Activated naive CD8-positive, alpha-beta T cell treated with anti-CD3 and anti-CD28 coated beads, Interleukin-2, amount 50 U/mL, for 24 hours (primary cell): ENCODE measurements around the gene ESYT3.
"Not testable (repeated sequence)": the region's sequence is repeated elsewhere in the genome, so short reads cannot be mapped to it uniquely, and the experiment has no call there.

Experiments
- ATAC-seq: fragments of 150-1000 bp; cut with Tn5 transposase; one replicate; pipeline ENCODE4 v1.10.0; 2021
- DNase-seq: peaks from one replicate; pipeline ENCODE4 v3.0.0; 2021
- H3K27ac Mint-ChIP-seq: one replicate; pipeline ENCODE4 v1.8.0; 2021; ENCODE audit warnings: mild to moderate bottlenecking, mixed read lengths
- H3K27me3 Mint-ChIP-seq: one replicate; pipeline ENCODE4 v1.8.0; 2021; ENCODE audit warnings: mixed read lengths
- H3K36me3 Mint-ChIP-seq: one replicate; pipeline ENCODE4 v1.8.0; 2021; ENCODE audit warnings: low read depth, mixed read lengths
- H3K4me1 Mint-ChIP-seq: one replicate; pipeline ENCODE4 v1.8.0; 2021; ENCODE audit warnings: mixed read lengths
- H3K4me3 Mint-ChIP-seq: one replicate; pipeline ENCODE4 v1.8.0; 2021; ENCODE audit warnings: mild to moderate bottlenecking, moderate library complexity, mixed read lengths
- H3K9me3 Mint-ChIP-seq: one replicate; pipeline ENCODE4 v1.8.0; 2021; ENCODE audit warnings: mixed read lengths

The ESYT3 gene

GRCh38 chr3:138400651-138401070 lies 33.8 kb upstream of the ESYT3 start:
- peaks cover 2% of the 10 kb centered on the region for H3K27me3 Mint-ChIP-seq
- no peak for ATAC-seq
- H3K9me3 Mint-ChIP-seq = no peaks in the 10 kb centered on the region
- DNase-seq = no peak
- H3K36me3 Mint-ChIP-seq = no peaks in the 10 kb centered on the region
- H3K4me1 Mint-ChIP-seq = no peaks in the 10 kb centered on the region
- no peak overlapping the region for H3K4me3 Mint-ChIP-seq
- H3K27ac Mint-ChIP-seq = no peak overlapping the region

GRCh38 chr3:138401834-138402233 lies 32.6 kb upstream of the ESYT3 start:
- peaks cover 2% of the 10 kb centered on the region for H3K27me3 Mint-ChIP-seq
- ATAC-seq (no peak), DNase-seq (no peak)
- no peak overlapping the region for H3K4me3 Mint-ChIP-seq
- no peaks in the 10 kb centered on the region for H3K36me3 Mint-ChIP-seq
- H3K9me3 Mint-ChIP-seq = no peaks in the 10 kb centered on the region
- H3K4me1 Mint-ChIP-seq = no peaks in the 10 kb centered on the region
- no peak overlapping the region for H3K27ac Mint-ChIP-seq

GRCh38 chr3:138404121-138404520 lies 30.3 kb upstream of the ESYT3 start:
- Mint-ChIP-seq H3K27ac (no peak overlapping the region), H3K4me1 (no peaks in the 10 kb centered on the region), H3K4me3 (no peak overlapping the region), H3K36me3 (no peaks in the 10 kb centered on the region), H3K9me3 (no peaks in the 10 kb centered on the region), H3K27me3 (peaks cover 2% of the 10 kb centered on the region)
- DNase-seq (no peak), ATAC-seq (no peak)

DNA sequence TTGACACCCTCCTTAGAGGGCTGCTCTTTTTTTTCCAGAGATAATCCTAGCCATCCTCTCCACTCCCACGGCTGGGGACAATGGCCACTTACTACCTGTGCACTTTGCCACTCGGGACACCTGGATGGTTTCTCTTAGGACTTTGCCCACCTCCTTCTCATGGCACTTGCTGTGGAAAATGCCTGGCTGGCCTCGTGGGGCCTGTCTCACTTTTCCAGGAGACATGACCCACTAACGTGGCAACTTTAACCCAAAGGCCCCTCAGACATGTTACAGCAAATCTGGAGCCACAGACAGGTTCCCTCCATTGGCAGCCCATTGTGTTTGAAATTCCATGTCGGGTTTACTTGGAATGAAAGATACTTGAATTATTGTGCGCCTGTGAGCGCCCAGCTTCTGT lies 29.4 kb upstream of the ESYT3 start:
- Mint-ChIP-seq H3K9me3 (no peaks in the 10 kb centered on the region), H3K27me3 (peaks cover 2% of the 10 kb centered on the region), H3K36me3 (no peaks in the 10 kb centered on the region), H3K4me3 (no peak overlapping the region), H3K27ac (no peak overlapping the region), H3K4me1 (no peaks in the 10 kb centered on the region)
- ATAC-seq = no peak
- DNase-seq = no peak

DNA sequence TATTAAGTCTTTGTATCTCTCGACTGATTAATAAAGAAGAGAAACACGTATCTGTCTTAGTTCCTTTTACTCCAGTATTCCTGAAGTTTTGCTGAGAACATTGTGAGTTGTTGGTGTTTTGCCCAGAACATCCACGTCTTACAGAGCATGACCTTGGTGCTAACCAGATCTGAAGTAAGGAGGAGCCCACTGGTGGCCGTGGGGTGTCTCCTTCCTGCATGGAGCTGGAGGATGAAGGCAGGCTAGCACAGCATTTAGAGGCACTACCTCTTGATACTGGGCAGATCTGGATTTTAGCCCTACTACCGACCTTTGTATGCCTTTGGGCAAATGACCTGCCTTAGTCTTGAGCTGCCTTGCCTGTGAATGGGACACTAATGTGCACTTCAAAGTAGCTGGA lies 28.9 kb upstream of the ESYT3 start:
- Mint-ChIP-seq H3K4me3 (no peak overlapping the region), H3K36me3 (no peaks in the 10 kb centered on the region), H3K9me3 (no peaks in the 10 kb centered on the region), H3K4me1 (no peaks in the 10 kb centered on the region), H3K27me3 (peaks cover 2% of the 10 kb centered on the region), H3K27ac (no peak overlapping the region)
- no peak for ATAC-seq
- no peak for DNase-seq

DNA sequence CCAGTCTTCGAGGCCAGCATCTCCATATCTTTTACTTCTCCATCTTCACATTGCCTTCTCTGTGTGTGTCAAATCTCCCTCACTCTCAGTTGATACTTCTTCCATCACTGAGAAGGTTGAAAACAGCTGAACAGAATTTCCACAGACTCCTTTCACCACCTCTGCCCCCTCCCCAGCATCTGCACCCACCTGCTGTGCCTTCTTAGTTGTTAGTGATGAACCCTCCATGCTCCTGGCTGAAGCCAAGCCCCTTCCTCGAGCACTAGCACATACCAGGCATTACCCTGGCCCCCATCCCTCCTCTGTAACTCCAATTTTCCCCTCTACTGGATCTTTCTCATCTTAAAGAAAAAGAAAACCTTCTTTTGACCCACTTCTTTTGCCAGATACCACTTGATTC lies 27.8 kb upstream of the ESYT3 start:
- H3K4me1 Mint-ChIP-seq = no peaks in the 10 kb centered on the region

DNA sequence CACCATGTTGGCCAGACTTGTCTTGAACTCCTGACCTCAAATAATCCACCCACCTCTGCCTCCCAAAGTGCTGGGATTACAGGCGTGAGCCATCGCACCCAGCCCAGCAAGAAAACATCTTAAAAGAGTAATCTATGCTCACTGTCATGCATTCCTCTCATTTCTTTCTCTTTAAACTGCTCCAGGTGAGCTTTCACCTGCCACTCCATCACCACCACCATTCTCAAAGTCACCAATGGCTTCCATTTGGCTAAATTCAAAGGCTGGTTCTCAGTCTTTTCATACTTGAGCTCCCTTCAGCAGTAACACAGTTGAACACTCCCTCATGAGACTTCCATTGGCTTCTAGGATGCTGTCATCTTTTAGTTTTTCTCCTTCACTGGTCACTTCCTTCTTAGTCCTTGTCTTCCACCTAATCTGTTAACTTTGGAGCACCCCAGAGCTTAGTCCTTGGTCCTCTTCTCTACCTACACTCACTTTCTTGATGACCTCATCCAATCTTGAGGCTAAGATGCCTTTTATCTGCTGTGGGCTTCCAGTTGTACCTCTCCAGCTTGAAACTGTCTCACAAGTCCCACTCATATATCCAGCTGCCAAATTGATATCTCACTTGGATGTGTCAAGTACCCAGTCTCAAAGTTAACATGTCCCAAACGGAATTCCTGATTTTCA lies 27.0 kb upstream of the ESYT3 start:
- Mint-ChIP-seq H3K4me3 (no peak overlapping the region), H3K27ac (no peak overlapping the region), H3K36me3 (no peaks in the 10 kb centered on the region), H3K4me1 (no peaks in the 10 kb centered on the region), H3K27me3 (peaks cover 2% of the 10 kb centered on the region), H3K9me3 (no peaks in the 10 kb centered on the region)
- no peak for ATAC-seq
- no peak for DNase-seq

More for the DNA sequence above, 27.8 kb upstream of the ESYT3 start:
- Mint-ChIP-seq H3K9me3 (no peaks in the 10 kb centered on the region), H3K4me3 (no peak overlapping the region), H3K36me3 (no peaks in the 10 kb centered on the region), H3K27ac (no peak overlapping the region), H3K27me3 (peaks cover 2% of the 10 kb centered on the region)
- DNase-seq = no peak
- ATAC-seq = no peak

DNA sequence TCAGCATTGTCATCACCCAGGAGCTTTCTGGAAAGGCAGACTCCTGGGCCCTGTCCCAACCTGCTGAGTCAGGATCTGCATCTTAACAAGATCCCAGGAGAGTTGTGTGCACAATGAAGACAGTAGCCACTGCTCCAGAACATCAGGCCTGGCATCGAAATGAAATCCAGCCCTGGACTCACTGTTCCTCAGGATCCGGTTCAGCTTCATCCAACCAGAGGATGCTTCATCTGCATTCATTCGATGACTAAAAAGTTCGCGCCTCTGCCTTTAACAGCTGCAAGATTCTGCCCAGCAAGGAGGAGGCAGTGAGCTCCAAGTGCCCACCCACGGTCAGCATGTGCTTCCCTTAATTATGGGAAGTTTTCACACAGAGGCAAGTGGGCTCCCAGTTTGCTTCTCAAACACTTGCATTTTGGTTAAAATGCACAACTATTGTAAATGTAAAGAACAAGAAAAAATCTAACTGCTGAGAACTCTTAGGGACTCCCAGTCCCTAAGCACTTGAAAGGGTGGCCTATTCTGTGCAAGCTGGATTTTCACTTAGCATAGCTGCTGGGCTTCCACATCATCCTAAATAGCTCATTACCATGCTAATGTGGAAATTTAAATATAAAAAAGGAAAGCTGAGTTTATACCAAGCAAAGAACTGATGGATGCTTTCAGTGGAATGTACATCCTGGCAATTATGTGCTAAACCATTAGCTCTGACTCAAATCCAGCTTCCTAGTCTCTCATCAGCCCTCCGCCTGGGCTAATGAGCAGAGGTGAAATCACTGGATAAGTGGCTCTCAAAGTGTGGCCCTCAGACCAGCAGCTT lies 25.5 kb upstream of the ESYT3 start:
- H3K9me3 Mint-ChIP-seq = no peaks in the 10 kb centered on the region
- peaks cover 2% of the 10 kb centered on the region for H3K27me3 Mint-ChIP-seq
- H3K36me3 Mint-ChIP-seq = no peaks in the 10 kb centered on the region
- ATAC-seq = no peak
- no peak for DNase-seq
- H3K27ac Mint-ChIP-seq = no peak overlapping the region
- H3K4me3 Mint-ChIP-seq = no peak overlapping the region
- H3K4me1 Mint-ChIP-seq = peaks cover 8% of the 10 kb centered on the region

DNA sequence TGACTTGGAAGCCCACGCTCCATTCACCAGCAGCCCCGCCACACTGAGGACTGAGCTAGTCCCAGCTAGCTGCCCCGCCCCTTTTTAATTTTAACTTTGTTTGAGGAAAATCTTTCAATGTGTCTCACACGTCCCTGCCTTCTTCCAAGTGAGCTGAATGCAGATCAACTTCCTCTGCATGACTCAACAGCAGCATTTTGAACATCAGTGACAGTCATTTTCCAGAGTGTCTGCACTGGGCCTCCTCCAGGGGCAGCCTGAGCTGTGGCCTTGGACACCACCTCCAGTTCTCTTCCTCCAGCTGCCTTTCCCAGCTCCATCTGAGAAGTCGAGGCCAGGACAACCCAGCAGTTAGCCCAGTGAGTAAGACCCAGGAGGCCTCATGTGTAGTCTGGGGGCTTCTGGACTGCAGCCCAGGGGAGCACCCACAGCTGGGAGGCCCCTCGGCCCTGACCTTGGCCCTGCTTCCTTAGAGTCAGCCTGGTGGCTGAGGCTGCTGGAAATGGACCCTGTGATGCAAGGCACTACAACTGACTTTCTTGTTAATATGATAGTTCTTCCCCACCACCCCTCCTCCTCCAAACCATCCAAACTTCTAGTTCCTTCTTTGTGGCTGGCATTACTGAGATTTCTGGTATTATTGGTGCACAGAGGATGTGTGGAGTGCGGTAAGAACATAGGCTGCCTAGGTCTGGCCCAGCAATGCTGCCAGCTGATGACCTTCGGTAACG lies 21.4 kb upstream of the ESYT3 start:
- no peak overlapping the region for H3K27ac Mint-ChIP-seq
- peaks cover 15% of the 10 kb centered on the region for H3K27me3 Mint-ChIP-seq
- peak; percentile 78 for ATAC-seq
- peaks cover 8% of the 10 kb centered on the region for H3K4me1 Mint-ChIP-seq
- DNase-seq = peak; percentile 4
- H3K36me3 Mint-ChIP-seq = no peaks in the 10 kb centered on the region
- no peak overlapping the region for H3K4me3 Mint-ChIP-seq
- H3K9me3 Mint-ChIP-seq = no peaks in the 10 kb centered on the region

DNA sequence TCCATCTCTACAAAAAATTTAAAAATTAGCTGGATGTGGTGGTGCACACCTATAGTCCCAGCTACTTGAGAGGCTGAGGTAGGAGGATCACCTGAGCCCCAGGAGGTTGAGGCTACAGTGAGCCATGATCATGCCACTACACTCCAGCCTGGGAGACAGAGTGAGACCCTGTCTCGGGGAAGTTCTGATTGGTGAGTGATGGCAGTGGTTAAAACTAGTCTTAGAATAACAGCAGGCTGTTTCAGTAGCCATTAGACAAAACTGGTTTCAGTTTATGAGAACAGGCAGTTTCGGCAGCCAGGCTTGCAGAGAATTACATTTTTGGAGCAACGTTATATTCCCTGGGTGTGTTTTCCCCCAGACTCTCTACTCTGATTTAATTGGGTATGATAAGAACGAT lies 18.2 kb upstream of the ESYT3 start:
- not testable (repeated sequence) for H3K9me3 Mint-ChIP-seq, H3K4me1 Mint-ChIP-seq, H3K36me3 Mint-ChIP-seq, H3K4me3 Mint-ChIP-seq, DNase-seq, H3K27ac Mint-ChIP-seq, ATAC-seq
- H3K27me3 Mint-ChIP-seq = peaks cover 20% of the 10 kb centered on the region

GRCh38 chr3:138417559-138417982 lies 16.8 kb upstream of the ESYT3 start:
- DNase-seq (peak; percentile 69), ATAC-seq (peak; percentile 75)
- Mint-ChIP-seq H3K9me3 (no peaks in the 10 kb centered on the region), H3K4me1 (peaks cover 8% of the 10 kb centered on the region), H3K36me3 (no peaks in the 10 kb centered on the region), H3K27me3 (peaks cover 20% of the 10 kb centered on the region), H3K27ac (no peak overlapping the region), H3K4me3 (no peak overlapping the region)

DNA sequence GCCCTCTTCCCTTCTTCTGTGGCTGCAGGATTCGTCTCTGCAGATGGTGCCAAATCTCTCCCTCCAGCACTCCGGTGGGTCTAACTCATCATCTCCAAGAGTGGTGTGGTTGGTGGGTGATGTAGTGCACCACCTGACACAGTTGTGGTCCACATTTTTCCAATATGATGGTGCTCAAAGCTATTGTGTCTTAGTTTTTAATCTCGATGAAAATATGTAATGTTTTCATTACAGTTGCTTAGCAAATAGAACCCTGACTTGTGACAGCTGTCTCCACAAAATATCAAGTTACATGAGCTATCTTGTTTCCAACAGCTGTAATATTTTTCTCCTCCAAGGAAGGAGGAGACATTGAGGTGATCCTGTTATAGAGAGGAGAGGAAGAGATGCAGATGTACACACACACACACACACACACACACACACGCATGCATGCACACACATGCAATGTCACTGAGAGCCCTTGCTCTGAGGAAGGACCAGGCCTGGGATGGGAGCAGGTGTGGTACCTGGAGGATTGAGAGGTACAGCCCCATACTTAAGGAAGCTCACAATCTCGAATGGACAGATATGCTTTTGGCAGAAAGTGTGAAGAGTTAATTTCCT lies 15.7 kb upstream of the ESYT3 start:
- ATAC-seq (no peak), DNase-seq (no peak)
- Mint-ChIP-seq H3K4me1 (no peaks in the 10 kb centered on the region), H3K27ac (no peak overlapping the region), H3K36me3 (no peaks in the 10 kb centered on the region), H3K4me3 (no peak overlapping the region), H3K27me3 (peaks cover 20% of the 10 kb centered on the region), H3K9me3 (no peaks in the 10 kb centered on the region)

- Mint-ChIP-seq H3K27me3 (peaks cover 4% of the 10 kb centered on the region), H3K9me3 (no peaks in the 10 kb centered on the region), H3K4me1 (no peaks in the 10 kb centered on the region), H3K36me3 (no peaks in the 10 kb centered on the region), H3K27ac (no peak overlapping the region), H3K4me3 (no peak overlapping the region)
- ATAC-seq (no peak), DNase-seq (no peak)
Observed at GRCh38 chr3:138423316-138423715, 11.1 kb upstream of the ESYT3 start.

DNA sequence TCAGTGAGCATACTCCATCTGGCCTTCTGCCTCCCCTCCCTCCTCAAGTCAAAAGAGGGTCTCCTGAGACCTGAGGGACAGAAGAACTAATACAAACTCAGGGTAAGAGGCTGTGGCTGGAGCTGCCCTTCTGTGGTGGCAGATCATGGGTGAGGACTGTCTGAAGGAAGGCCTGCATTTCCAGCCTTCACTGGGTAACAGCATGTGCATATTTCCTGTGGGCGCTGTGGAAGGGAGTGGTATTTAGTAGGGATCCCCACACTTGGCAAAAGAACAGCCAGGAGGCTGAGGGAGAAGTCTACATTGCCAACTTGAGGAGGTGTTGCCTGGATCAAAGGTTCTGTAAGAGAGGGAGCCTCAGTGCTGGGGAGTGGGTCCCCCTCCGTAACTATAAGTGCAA lies 10.1 kb upstream of the ESYT3 start:
- H3K27me3 Mint-ChIP-seq = peaks cover 2% of the 10 kb centered on the region
- DNase-seq (no peak), ATAC-seq (no peak)
- H3K27ac Mint-ChIP-seq = no peak overlapping the region
- H3K9me3 Mint-ChIP-seq = no peaks in the 10 kb centered on the region
- no peak overlapping the region for H3K4me3 Mint-ChIP-seq
- no peaks in the 10 kb centered on the region for H3K36me3 Mint-ChIP-seq
- no peaks in the 10 kb centered on the region for H3K4me1 Mint-ChIP-seq
